OCI-M1 (cell line): ENCODE data around the gene HOXA13.

Source experiments
- DNase-seq: peaks from one replicate; lab custom pipeline; 2025; lab: John Stamatoyannopoulos, UW

The HOXA13 gene

GRCh38 chr7:27207348-27207985 is 7.6 kb upstream of the HOXA13 start:
- DNase-seq = no peak

GRCh38 chr7:27205325-27206280 is 5.7 kb upstream of the HOXA13 start:
- no peak for DNase-seq

- DNase-seq = no peak
These were observed 5.0 kb upstream of the HOXA13 start for GRCh38 chr7:27204851-27205322.

GRCh38 chr7:27203964-27204594 is 4.2 kb upstream of the HOXA13 start:
- no peak for DNase-seq

- DNase-seq = no peak
These were observed 3.6 kb upstream of the HOXA13 start for GRCh38 chr7:27203365-27203953.

- DNase-seq = no peak
These were observed 2.9 kb upstream of the HOXA13 start for GRCh38 chr7:27202862-27203134.

GRCh38 chr7:27202018-27202861 is 2.3 kb upstream of the HOXA13 start:
- DNase-seq = no peak

GRCh38 chr7:27201580-27202017 is 1.7 kb upstream of the HOXA13 start:
- no peak for DNase-seq

GRCh38 chr7:27200761-27201579 is 1.1 kb upstream of the HOXA13 start:
- DNase-seq = no peak

- no peak for DNase-seq
These were observed 755 bp downstream of the HOXA13 start for GRCh38 chr7:27198871-27199801.

- DNase-seq = no peak
These were observed 1.6 kb downstream of the HOXA13 start for GRCh38 chr7:27198138-27198841.

- DNase-seq = no peak
These were observed 2.5 kb downstream of the HOXA13 start for GRCh38 chr7:27197137-27198042.

GRCh38 chr7:27196287-27196767 is 3.6 kb downstream of the HOXA13 start:
- DNase-seq = peak; percentile 74

- no peak for DNase-seq
These were observed 5.1 kb downstream of the HOXA13 start for GRCh38 chr7:27194686-27195379.

GRCh38 chr7:27194002-27194352 is 5.9 kb downstream of the HOXA13 start:
- DNase-seq = no peak

GRCh38 chr7:27193335-27194001 is 6.4 kb downstream of the HOXA13 start:
- no peak for DNase-seq
